Measurements from ENCODE around the gene CAV1. TPM values are rescaled to one million over a fixed set of nuclear protein-coding genes. Genes with fewer than 3 reads are reported as not detected.
"Not testable (repeated sequence)": the region's sequence is repeated elsewhere in the genome, so short reads cannot be mapped to it uniquely, and the experiment has no call there.

The CAV1 gene
- total and polyA plus RNA-seq, 2 experiments from 2014 or later: 16.0 to 21.1 TPM

DNA sequence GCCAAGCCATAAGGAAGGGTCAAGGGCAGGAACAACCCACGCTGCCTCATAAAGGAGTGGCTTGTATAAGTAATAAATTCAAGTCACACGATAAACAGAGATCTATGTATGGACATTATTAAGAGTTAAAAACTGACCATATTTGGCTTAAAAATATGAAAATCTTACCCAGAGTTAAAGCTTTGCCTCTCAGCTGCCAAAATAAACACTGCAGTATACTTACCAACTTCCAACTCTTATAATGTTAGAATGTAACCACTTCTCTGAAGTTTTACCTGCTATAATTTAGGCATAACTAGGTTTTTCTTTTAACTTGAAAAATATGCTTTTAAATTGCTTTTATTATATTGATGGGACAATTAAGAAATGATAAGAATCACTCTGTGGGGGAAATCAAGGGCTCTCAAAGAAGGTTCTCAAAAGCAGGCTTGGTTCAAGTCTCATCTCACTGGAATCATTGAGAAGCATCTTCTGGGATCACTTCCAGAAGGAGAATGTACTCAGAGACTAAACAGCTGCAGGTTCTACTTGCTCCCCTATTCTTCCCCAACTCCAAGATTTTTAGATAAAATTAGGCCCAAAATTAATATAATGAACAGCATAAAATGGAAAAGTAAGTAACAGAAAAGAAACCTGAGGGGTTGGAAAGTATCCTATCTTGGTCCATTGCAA is 41.4 kb upstream of the CAV1 start:
- DNase-seq (ENCODE audit: low spot score) (no peak), ATAC-seq (no peak)
- no peaks in the 10 kb centered on the region for H3K36me3 ChIP-seq (ENCODE audit: insufficient read depth)
- peaks cover 3% of the 10 kb centered on the region for H3K27me3 Mint-ChIP-seq (ENCODE audit: insufficient read depth, low read depth, poor library complexity)
- peaks cover 5% of the 10 kb centered on the region; the same call in 1 of the 2 replicates for H3K4me1 ChIP-seq (ENCODE audit: insufficient read depth)
- no peaks in the 10 kb centered on the region for H3K79me2 ChIP-seq (replicated peaks; ENCODE audit: insufficient read depth)
- no peak overlapping the region for H3K27ac Mint-ChIP-seq
- no peak overlapping the region for H3K4me3 ChIP-seq
- H3K27me3 ChIP-seq (ENCODE audit: insufficient read depth): no peaks in the 10 kb centered on the region
- no peaks in the 10 kb centered on the region for H4K20me1 ChIP-seq (replicated peaks; ENCODE audit: insufficient read depth)
- H3K36me3 Mint-ChIP-seq (ENCODE audit: low read depth): no peaks in the 10 kb centered on the region
- no peaks in the 10 kb centered on the region for H3K9me2 ChIP-seq (ENCODE audit: insufficient read depth)
- H3K4me3 Mint-ChIP-seq: no peak overlapping the region
- H3K4me2 ChIP-seq: no peak overlapping the region
- H3K9me3 Mint-ChIP-seq: no peaks in the 10 kb centered on the region
- no peaks in the 10 kb centered on the region for H3F3A ChIP-seq (replicated peaks; ENCODE audit: low read depth)
- TF ChIP-seq EZH2 (IDR thresholded peaks at IDR 0.05; ENCODE audit: low read depth, unreplicated experiment) (no peak), JUNB (IDR thresholded peaks at IDR 0.05; ENCODE audit: unreplicated experiment) (no peak), POLR2AphosphoS5 (IDR thresholded peaks at IDR 0.05; ENCODE audit: low read depth) (no peak), NANOG (IDR thresholded peaks at IDR 0.05; ENCODE audit: borderline replicate concordance) (no peak), STAT1 (IDR thresholded peaks at IDR 0.05; ENCODE audit: unreplicated experiment) (no peak), CTCF (conservative IDR thresholded peaks at IDR 0.05; ENCODE audit: low read depth in 2 of 2) (no peak)
- no peaks in the 10 kb centered on the region for H3K4me1 Mint-ChIP-seq
- no peak overlapping the region for H3K27ac ChIP-seq (ENCODE audit: low read depth)
- H2AFZ ChIP-seq: no peak overlapping the region

GRCh38 chr7:116484389-116484788 is 40.4 kb upstream of the CAV1 start:
- not testable (repeated sequence) for H3K27me3 ChIP-seq (ENCODE audit: insufficient read depth); H3K4me3 Mint-ChIP-seq; H3K27ac ChIP-seq (ENCODE audit: low read depth); H3K27me3 Mint-ChIP-seq (ENCODE audit: insufficient read depth, low read depth, poor library complexity); H3K9me3 Mint-ChIP-seq; H3K36me3 Mint-ChIP-seq (ENCODE audit: low read depth); DNase-seq (ENCODE audit: low spot score); H3K4me3 ChIP-seq; H3F3A ChIP-seq (replicated peaks; ENCODE audit: low read depth); H3K27ac Mint-ChIP-seq; H3K4me2 ChIP-seq; H3K36me3 ChIP-seq (ENCODE audit: insufficient read depth); H3K4me1 Mint-ChIP-seq; H2AFZ ChIP-seq; H3K79me2 ChIP-seq (replicated peaks; ENCODE audit: insufficient read depth); H3K9me2 ChIP-seq (ENCODE audit: insufficient read depth); ATAC-seq; H3K4me1 ChIP-seq (ENCODE audit: insufficient read depth); H4K20me1 ChIP-seq (replicated peaks; ENCODE audit: insufficient read depth)

DNA sequence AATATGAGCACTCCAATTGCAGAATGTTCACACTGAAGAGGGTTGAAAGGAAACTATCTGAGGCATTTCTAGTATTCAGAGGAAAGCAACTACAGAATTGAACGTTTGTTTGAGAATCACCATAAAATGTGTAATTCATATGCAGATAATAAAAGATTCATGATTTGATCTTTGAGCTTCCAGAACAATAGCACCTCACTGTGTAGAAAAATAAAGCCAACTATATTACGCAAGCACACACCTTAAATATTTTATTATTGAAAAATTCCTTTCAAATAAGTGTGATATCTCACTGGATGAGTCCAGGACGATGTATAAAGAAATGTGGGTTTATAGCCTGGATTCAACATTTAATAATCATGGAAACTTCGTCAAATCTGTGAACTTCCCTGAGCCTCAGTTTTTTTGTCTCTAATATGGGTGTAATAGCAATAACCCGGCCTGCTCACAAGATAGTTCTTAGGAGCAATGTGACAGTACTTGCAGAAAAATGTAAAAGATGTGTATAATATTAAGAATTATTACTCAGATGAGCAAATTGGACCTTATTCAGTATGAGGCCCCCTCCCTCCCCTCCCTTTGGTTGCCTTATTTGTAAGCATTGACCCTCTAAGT is 36.8 kb upstream of the CAV1 start:
- no peak for ATAC-seq
- no peak overlapping the region for H3K4me3 ChIP-seq
- no peak for TF ChIP-seq ZNF331 (CRISPR knock-in tag; IDR thresholded peaks at IDR 0.05; ENCODE audit: low read depth)
- no peaks in the 10 kb centered on the region for H3K9me2 ChIP-seq (ENCODE audit: insufficient read depth)
- no peaks in the 10 kb centered on the region for H4K20me1 ChIP-seq (replicated peaks; ENCODE audit: insufficient read depth)
- Mint-ChIP-seq H3K27ac (no peak overlapping the region), H3K4me3 (no peak overlapping the region), H3K27me3 (ENCODE audit: insufficient read depth, low read depth, poor library complexity) (peaks cover 4% of the 10 kb centered on the region), H3K9me3 (no peaks in the 10 kb centered on the region), H3K36me3 (ENCODE audit: low read depth) (no peaks in the 10 kb centered on the region), H3K4me1 (no peaks in the 10 kb centered on the region)
- H3K27me3 ChIP-seq (ENCODE audit: insufficient read depth): no peaks in the 10 kb centered on the region
- H3K36me3 ChIP-seq (ENCODE audit: insufficient read depth): no peaks in the 10 kb centered on the region
- H3K79me2 ChIP-seq (replicated peaks; ENCODE audit: insufficient read depth): no peaks in the 10 kb centered on the region
- no peak overlapping the region for H3K27ac ChIP-seq (ENCODE audit: low read depth)
- peaks cover 5% of the 10 kb centered on the region; the same call in 1 of the 2 replicates for H3K4me1 ChIP-seq (ENCODE audit: insufficient read depth)
- H3F3A ChIP-seq (replicated peaks; ENCODE audit: low read depth): no peaks in the 10 kb centered on the region
- DNase-seq (ENCODE audit: low spot score): no peak
- no peak overlapping the region for H3K4me2 ChIP-seq
- no peak overlapping the region for H2AFZ ChIP-seq
